GM19043 (cell line): ENCODE results near the gene TM4SF20.
A peak's percentile ranks its signal among the peaks of the same experiment; 100 is the strongest.
"Not testable (repeated sequence)": the region's sequence is repeated elsewhere in the genome, so short reads cannot be mapped to it uniquely, and the experiment has no call there.

ENCODE experiments used
- ATAC-seq: cut with Tn5 transposase; IDR thresholded peaks from one replicate; pipeline ENCODE4 v1.9.1; 2021; ENCODE audit warnings: low read depth; ENCODE audit not compliant: unreplicated experiment

The TM4SF20 gene

GRCh38 chr2:227368574-227368973, 10.5 kb downstream of the TM4SF20 start:
- no peak for ATAC-seq

- no peak for ATAC-seq
Observed at GRCh38 chr2:227367427-227367795, 11.7 kb downstream of the TM4SF20 start.

GRCh38 chr2:227366769-227367426, 12.2 kb downstream of the TM4SF20 start:
- no peak for ATAC-seq

GRCh38 chr2:227365833-227366232, 13.3 kb downstream of the TM4SF20 start:
- ATAC-seq = no peak

- ATAC-seq = not testable (repeated sequence)
Observed at GRCh38 chr2:227364585-227365263, 14.4 kb downstream of the TM4SF20 start.

- ATAC-seq = no peak
Observed at GRCh38 chr2:227363756-227364155, 15.3 kb downstream of the TM4SF20 start.

- no peak for ATAC-seq
Observed at GRCh38 chr2:227360351-227360750, 18.8 kb downstream of the TM4SF20 start.

- peak; percentile 62 for ATAC-seq
Observed at GRCh38 chr2:227351639-227352038, 27.5 kb downstream of the TM4SF20 start.

GRCh38 chr2:227349989-227350612, 29.0 kb downstream of the TM4SF20 start:
- no peak for ATAC-seq

- no peak for ATAC-seq
Observed at GRCh38 chr2:227348324-227348723, 30.8 kb downstream of the TM4SF20 start.

GRCh38 chr2:227347117-227347516, 32.0 kb downstream of the TM4SF20 start:
- no peak for ATAC-seq

GRCh38 chr2:227344231-227344630, 34.9 kb downstream of the TM4SF20 start:
- no peak for ATAC-seq

- ATAC-seq = no peak
Observed at GRCh38 chr2:227341553-227341952, 37.6 kb downstream of the TM4SF20 start.

GRCh38 chr2:227340106-227340505, 39.0 kb downstream of the TM4SF20 start:
- ATAC-seq = no peak

GRCh38 chr2:227339098-227339599, 40.0 kb downstream of the TM4SF20 start:
- no peak for ATAC-seq

GRCh38 chr2:227337442-227337841, 41.7 kb downstream of the TM4SF20 start:
- ATAC-seq = no peak

- no peak for ATAC-seq
Observed at GRCh38 chr2:227335713-227336112, 43.4 kb downstream of the TM4SF20 start.

- no peak for ATAC-seq
Observed at GRCh38 chr2:227326783-227327182, 52.3 kb downstream of the TM4SF20 start.

- ATAC-seq = no peak
Observed at GRCh38 chr2:227325839-227326195, 53.3 kb downstream of the TM4SF20 start.

- ATAC-seq = peak; percentile 98
Observed at GRCh38 chr2:227324995-227325838, 53.9 kb downstream of the TM4SF20 start, which contains the start of gene MFF. MFF (plus strand) TSS chr2:227325251; CDS start chr2:227330666, 5,415 bp downstream.

- ATAC-seq = no peak
Observed at GRCh38 chr2:227324642-227324994, 54.5 kb downstream of the TM4SF20 start.
